Vein endothelial cell (primary cell): ENCODE data around the gene RNF20. TPM values are rescaled to one million over a fixed set of nuclear protein-coding genes. Genes with fewer than 3 reads are reported as not detected.

Experiments used
- small RNA-seq: library from RNA; depleted of rRNA; stranded (forward); fragments of <200 nt; gene quantifications from one replicate; pipeline ENCODE3, GENCODE V24; 2012
- total RNA-seq: library from RNA; depleted of rRNA; stranded (reverse); fragments of >200 nt; gene quantifications from 2 replicates; pipeline ENCODE4 v1.2.3, GENCODE V29; 2012

The RNF20 gene
- 17.0 and 17.3 TPM in 2 replicates for total RNA-seq

DNA sequence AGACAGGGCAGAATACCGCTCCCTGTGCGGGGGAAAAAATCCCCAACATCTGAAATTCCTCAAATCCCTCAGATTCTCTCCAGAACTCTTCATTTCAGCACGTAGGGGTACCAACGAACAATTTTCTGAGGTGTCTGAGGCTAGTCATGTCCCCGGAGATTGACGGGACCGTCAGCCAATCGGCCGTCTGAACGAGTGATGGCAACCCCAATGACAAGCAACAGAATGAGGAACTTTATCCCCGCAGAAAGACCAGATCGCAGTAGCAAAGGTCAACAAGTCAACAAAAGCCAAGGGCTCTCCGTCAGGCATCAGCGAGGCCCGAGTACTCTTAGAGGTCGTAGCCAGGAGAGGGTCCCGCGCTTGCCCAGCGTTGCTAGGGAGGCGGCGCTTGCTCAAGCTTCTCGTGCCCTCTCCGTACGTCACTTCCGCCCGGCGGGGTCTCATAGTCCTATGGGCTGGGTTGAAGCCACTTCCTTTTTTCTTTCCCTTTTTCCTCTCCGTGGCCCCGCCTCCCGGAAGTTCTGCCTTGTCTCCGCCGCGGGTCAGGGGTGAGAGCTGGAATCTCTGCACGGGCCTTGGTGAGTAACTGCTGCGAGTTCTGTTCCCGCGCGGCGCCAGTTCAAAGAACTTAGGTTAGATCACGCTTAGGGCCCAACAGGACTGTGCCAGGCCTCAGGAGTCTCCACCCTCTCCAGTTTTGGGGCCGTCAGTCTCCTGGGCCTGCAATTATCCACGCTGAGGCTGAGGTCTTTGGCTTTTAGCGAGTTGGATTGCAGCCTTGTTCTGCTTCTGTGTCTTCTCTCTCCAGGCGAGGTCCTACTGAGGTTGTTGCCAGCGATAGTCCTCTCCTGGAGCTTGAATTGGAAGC, at the start of gene RNF20:
RNF20 (plus strand) TSS at position 520 of the 871 bp plus-strand sequence. CDS start 1,571 bp downstream, outside the sequence.

DNA sequence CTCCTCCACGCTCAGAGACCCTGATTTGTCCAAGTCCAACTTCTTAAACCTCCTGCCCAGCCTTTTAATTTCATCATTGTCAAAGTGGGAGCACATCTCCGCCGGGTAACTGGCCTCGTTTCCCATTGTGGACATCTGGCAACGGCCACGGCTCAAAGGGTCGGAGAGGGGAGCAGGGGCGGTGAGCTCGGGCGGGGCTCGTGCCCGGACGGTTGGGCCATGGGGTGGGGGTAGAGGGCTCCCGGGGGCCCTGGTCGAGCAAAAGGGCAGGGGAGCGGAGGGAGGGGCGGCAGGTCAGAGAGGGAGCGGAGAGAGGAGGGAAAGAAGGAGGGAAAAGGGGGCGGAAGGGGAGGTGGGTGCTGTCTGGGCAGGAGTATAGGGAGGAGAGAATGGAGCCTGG, 61.1 kb downstream of the RNF20 start, which contains the start of gene PPP3R2:
PPP3R2 (minus strand) TSS at position 174 of the 400 bp plus-strand sequence; CDS start at position 126, 48 bp downstream.

Small RNA genes within 50 kb of the gene (small RNA-seq; reads per million reads assigned to genes)
- not detected for gene AL353621.1

Other genes with a start within 250 kb of the RNF20 start
- 0.10 TPM in 1 of 2 replicates, not detected in the other for gene BAAT, start 148.8 kb upstream of the RNF20 start, total RNA-seq
- 12.7 and 15.0 TPM in 2 replicates for gene MRPL50, start 135.2 kb upstream of the RNF20 start, total RNA-seq
- 27.1 and 33.3 TPM in 2 replicates for gene ZNF189, start 135.0 kb upstream of the RNF20 start, total RNA-seq
- gene ALDOB, start 98.1 kb upstream of the RNF20 start, total RNA-seq = not detected in 2 replicates
- gene PPP3R2, start 61.1 kb downstream of the RNF20 start, total RNA-seq = not detected in 2 replicates
- not detected in 2 replicates for gene GRIN3A, start 204.8 kb downstream of the RNF20 start, total RNA-seq